K562 (cell line): ENCODE data around the gene MYL12B. TPM values are rescaled to one million over a fixed set of nuclear protein-coding genes. Genes with fewer than 3 reads are reported as not detected.

Experiments
- CTCF ChIP-seq, 3 experiments: IDR thresholded peaks in 2 of 3; conservative IDR thresholded peaks in 1 of 3; 2 replicates each; pipeline ENCODE4 v1.5.1; 2011 to 2012; ENCODE audit warnings: low read length in 3 of 3, mild to moderate bottlenecking in 3 of 3, control low read depth in 2 of 3, improper control_type of control experiment in 1 of 3, inconsistent platforms in 1 of 3, low read depth in 1 of 3, mixed read lengths in 1 of 3, moderate library complexity in 1 of 3; ENCODE audit not compliant: insufficient read depth in 2 of 3
- EGR1 ChIP-seq: fragments of 450-650 bp; conservative IDR thresholded peaks from 2 replicates; pipeline ENCODE4 v1.6.1; 2017; ENCODE audit warnings: mild to moderate bottlenecking
- ETV6 ChIP-seq, 3 experiments: fragments of 150-350 bp in 1 of 3; sonication (generic) in 1 of 3; formaldehyde crosslinking in 1 of 3; IDR thresholded peaks; 2 replicates each; pipeline versions ENCODE4 v1.6.1 to v1.8.0; 2014 to 2022; ENCODE audit warnings: borderline replicate concordance in 2 of 3, low read depth in 2 of 3, antibody characterized with exemption in 1 of 3, low read length in 1 of 3, mild to moderate bottlenecking in 1 of 3, missing genetic modification reagents in 1 of 3
- FOXA1 ChIP-seq: fragments of 450-650 bp; IDR thresholded peaks from 2 replicates; pipeline ENCODE4 v1.6.1; 2016; ENCODE audit warnings: mild to moderate bottlenecking, borderline replicate concordance
- POU5F1 ChIP-seq: fragments of 150-350 bp; IDR thresholded peaks from 2 replicates; pipeline ENCODE4 v1.6.1; 2014; ENCODE audit warnings: borderline replicate concordance, low read length, low read depth, mild to moderate bottlenecking; ENCODE audit not compliant: partially characterized antibody
- RCOR1 ChIP-seq, 2 experiments: IDR thresholded peaks; 2 replicates each; pipeline ENCODE4 v1.6.1; 2012; ENCODE audit warnings: low read depth in 2 of 2, low read length in 2 of 2, borderline replicate concordance in 1 of 2, improper control_type of control experiment in 1 of 2
- SAFB ChIP-seq: fragments of 200-400 bp; formaldehyde crosslinking; IDR thresholded peaks from 2 replicates; pipeline ENCODE4 v1.6.1; 2017; ENCODE audit warnings: low read depth, low read length, borderline replicate concordance
- SMC3 ChIP-seq: conservative IDR thresholded peaks from 2 replicates; pipeline ENCODE4 v1.6.1; 2011; ENCODE audit warnings: low read depth, low read length, improper control_type of control experiment; ENCODE audit not compliant: insufficient read depth
- SNRNP70 ChIP-seq: fragments of 200-400 bp; formaldehyde crosslinking; optimal IDR thresholded peaks from 2 replicates; pipeline ENCODE3; 2017; ENCODE audit warnings: low read depth, low read length
- TFAP4 ChIP-seq: sonication (generic); formaldehyde crosslinking; IDR thresholded peaks from 2 replicates; pipeline ENCODE4 v1.8.0; 2022; ENCODE audit warnings: missing genetic modification reagents, mild to moderate bottlenecking, moderate library complexity, borderline replicate concordance
- ZNF445 ChIP-seq: fragments of 250-450 bp; sonication (Bioruptor Pico); IDR thresholded peaks from 2 replicates; pipeline ENCODE4 v1.4.0; 2020; ENCODE audit warnings: low read depth, mild to moderate bottlenecking, moderate library complexity
- polyA plus RNA-seq, 8 experiments: library from polyadenylated mRNA; depleted of rRNA in 4 of 8; stranded (reverse) in 5 of 8; unstranded in 3 of 8; fragments of >200 nt; fragmentation: Nextera tagmentation in 2 of 8; fragmentation: Illumina TruSeq in 1 of 8; extraction: Ambion mirVana in 2 of 8; extraction: Trizol in 1 of 8; gene quantifications; 2 replicates each; pipeline versions ENCODE4 v1.2.1 to v1.2.3, GENCODE V29; 2011 to 2014; ENCODE audit warnings: inconsistent platforms in 1 of 8, missing spikeins in 1 of 8
- total RNA-seq, 7 experiments: library from RNA; depleted of rRNA in 6 of 7; stranded (reverse); fragments of >200 nt in 6 of 7; fragmentation: Illumina TruSeq in 2 of 7; extraction: Trizol in 2 of 7; gene quantifications; 2 replicates each; pipeline versions ENCODE4 v1.2.1 to v1.2.3, GENCODE V29; 2011 to 2021; ENCODE audit warnings: low replicate concordance in 1 of 7
- TF ChIP-seq, protein P1 (sequence below): sonication (generic); formaldehyde crosslinking; IDR thresholded peaks from 2 replicates; pipeline ENCODE4 v1.8.0; 2022; ENCODE audit warnings: mild to moderate bottlenecking, missing genetic modification reagents
- TF ChIP-seq, protein P2 (sequence below): IDR thresholded peaks from 3 replicates; pipeline ENCODE4 v1.6.1; 2011; ENCODE audit warnings: borderline replicate concordance, mild to moderate bottlenecking; ENCODE audit not compliant: insufficient read length, insufficient read depth
- TF ChIP-seq, protein P3 (sequence below): sonication (generic); formaldehyde crosslinking; IDR thresholded peaks from 2 replicates; pipeline ENCODE4 v1.8.0; 2022; ENCODE audit warnings: mild to moderate bottlenecking, missing genetic modification reagents

The MYL12B gene
- total and polyA plus RNA-seq, 9 of the 15 experiments (the other 6 are each of a cell fraction or from before 2014, with no cell fraction given) = 220 to 995 (median 463) TPM

DNA sequence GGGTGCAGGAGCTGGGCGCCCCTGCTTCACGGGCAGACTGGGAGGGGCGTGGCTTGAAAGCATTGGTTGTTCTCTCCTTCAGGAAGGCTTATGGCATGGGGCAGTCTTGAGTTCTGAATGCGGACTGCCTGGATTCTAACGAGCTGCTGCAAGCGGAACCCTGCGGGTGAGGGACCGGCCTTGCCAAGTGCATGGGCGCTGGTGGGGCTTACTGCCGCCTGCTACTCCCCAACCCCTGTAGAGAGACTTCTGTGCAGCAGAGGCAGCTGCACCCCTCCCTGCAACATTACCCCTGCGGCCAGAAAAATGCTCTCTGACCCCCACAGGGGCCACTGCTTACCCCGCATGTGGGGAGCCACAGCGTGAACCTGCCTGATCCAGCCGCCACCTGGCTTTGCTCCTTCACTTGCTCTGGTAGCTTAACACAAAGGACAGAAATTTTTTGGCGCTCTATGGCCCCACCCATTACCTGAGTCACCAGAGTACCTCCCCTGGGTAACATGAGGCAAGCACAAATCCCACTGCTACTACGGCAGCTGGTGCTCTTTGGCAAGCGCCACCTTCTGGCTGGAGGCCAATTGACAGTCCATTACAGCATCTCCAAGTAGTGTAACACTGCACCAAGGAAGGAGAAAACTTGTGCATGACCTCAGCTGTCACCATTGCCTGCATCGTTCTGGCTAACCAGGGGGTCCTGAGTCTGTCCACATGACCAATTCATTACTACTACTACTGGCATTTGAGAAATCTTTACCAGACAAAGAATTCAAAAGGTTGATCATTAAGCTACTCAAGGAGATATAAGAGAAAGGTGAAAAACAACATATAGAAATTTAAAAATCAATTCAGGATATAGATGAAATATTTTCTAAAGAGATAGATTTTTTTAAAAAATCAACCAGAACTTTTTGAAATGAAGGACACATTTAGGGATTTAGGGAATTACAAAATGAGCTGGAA, 35.4 kb downstream of the MYL12B start (continued):
- peak; percentile 98 for TF ChIP-seq TFAP4 (CRISPR knock-in tag)
- TF ChIP-seq, protein P1, sequence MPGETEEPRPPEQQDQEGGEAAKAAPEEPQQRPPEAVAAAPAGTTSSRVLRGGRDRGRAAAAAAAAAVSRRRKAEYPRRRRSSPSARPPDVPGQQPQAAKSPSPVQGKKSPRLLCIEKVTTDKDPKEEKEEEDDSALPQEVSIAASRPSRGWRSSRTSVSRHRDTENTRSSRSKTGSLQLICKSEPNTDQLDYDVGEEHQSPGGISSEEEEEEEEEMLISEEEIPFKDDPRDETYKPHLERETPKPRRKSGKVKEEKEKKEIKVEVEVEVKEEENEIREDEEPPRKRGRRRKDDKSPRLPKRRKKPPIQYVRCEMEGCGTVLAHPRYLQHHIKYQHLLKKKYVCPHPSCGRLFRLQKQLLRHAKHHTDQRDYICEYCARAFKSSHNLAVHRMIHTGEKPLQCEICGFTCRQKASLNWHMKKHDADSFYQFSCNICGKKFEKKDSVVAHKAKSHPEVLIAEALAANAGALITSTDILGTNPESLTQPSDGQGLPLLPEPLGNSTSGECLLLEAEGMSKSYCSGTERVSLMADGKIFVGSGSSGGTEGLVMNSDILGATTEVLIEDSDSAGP = peak; percentile 73; the same call in 1 of the 2 replicates
- TF ChIP-seq, protein P2, sequence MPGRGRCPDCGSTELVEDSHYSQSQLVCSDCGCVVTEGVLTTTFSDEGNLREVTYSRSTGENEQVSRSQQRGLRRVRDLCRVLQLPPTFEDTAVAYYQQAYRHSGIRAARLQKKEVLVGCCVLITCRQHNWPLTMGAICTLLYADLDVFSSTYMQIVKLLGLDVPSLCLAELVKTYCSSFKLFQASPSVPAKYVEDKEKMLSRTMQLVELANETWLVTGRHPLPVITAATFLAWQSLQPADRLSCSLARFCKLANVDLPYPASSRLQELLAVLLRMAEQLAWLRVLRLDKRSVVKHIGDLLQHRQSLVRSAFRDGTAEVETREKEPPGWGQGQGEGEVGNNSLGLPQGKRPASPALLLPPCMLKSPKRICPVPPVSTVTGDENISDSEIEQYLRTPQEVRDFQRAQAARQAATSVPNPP = no peak
- no peak for TF ChIP-seq FOXA1
- no peak for TF ChIP-seq SNRNP70
- TF ChIP-seq RCOR1 (IDR thresholded peaks at IDR 0.05; ENCODE audit: borderline replicate concordance in 1 of 2, low read depth in 2 of 2, low read length in 2 of 2) = peak in 1 of 2 experiments; percentile 86; a peak in 2 of 4 replicates
- no peak for TF ChIP-seq POU5F1
- peak; percentile 83 to 97 (median 87) for TF ChIP-seq CTCF (IDR thresholded peaks at IDR 0.05 in 2 of 3, conservative IDR thresholded peaks at IDR 0.05 in 1 of 3; ENCODE audit: insufficient read depth in 2 of 3, low read depth in 1 of 3, low read length in 3 of 3)
- TF ChIP-seq, protein P3, sequence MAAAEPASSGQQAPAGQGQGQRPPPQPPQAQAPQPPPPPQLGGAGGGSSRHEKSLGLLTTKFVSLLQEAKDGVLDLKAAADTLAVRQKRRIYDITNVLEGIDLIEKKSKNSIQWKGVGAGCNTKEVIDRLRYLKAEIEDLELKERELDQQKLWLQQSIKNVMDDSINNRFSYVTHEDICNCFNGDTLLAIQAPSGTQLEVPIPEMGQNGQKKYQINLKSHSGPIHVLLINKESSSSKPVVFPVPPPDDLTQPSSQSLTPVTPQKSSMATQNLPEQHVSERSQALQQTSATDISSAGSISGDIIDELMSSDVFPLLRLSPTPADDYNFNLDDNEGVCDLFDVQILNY (CRISPR knock-in tag) = peak; percentile 41; the same call in 1 of the 2 replicates
- TF ChIP-seq ETV6 (IDR thresholded peaks at IDR 0.05; ENCODE audit: borderline replicate concordance in 1 of 2, low read depth in 2 of 2, low read length in 1 of 2) = no peak
- no peak for TF ChIP-seq ETV6 (CRISPR knock-in tag; IDR thresholded peaks at IDR 0.05; ENCODE audit: borderline replicate concordance)
- TF ChIP-seq SMC3 = peak; percentile 51; the same call in 1 of the 2 replicates
- TF ChIP-seq SAFB = no peak
- TF ChIP-seq ZNF445 (CRISPR knock-in tag) = no peak
- TF ChIP-seq EGR1 = no peak
